D721Med (cell line): ENCODE data around the gene MBD5.

Experiments used
- DNase-seq: peaks from one replicate; pipeline ENCODE4 v3.0.0; 2011; ENCODE audit warnings: low spot score; ENCODE audit not compliant: insufficient read length
- FAIRE-seq: peaks from 2 replicates; lab custom pipeline; 2011; peaks lifted over from hg19 to GRCh38; lab: Jason Lieb, UNC
- TF ChIP-seq, protein P1 (sequence below): IDR thresholded peaks from 2 replicates; pipeline ENCODE4 v1.5.1; 2012; ENCODE audit warnings: mild to moderate bottlenecking, control low read depth; ENCODE audit not compliant: insufficient read depth; ENCODE audit errors: missing control alignments

The MBD5 gene

DNA sequence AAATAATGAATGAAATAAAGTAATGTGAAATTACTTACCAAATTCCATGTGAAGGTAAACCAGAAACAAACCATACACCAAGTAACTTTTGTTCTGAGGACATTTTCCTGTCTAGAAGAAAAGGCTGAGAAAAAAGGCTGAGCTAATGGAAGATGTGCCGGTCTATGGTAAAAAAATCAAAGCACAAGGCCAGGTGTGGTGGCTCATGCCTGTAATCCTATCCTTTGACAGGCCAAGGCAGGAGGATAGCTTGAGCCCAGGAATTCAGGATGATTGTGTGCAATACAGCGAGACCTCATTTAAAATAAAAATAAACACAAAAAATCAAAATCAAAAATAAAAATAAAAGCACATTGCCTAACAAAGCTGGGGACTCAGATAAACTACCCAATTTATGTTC lies 7.0 kb upstream of the MBD5 start:
- no peak for DNase-seq
- TF ChIP-seq, protein P1, sequence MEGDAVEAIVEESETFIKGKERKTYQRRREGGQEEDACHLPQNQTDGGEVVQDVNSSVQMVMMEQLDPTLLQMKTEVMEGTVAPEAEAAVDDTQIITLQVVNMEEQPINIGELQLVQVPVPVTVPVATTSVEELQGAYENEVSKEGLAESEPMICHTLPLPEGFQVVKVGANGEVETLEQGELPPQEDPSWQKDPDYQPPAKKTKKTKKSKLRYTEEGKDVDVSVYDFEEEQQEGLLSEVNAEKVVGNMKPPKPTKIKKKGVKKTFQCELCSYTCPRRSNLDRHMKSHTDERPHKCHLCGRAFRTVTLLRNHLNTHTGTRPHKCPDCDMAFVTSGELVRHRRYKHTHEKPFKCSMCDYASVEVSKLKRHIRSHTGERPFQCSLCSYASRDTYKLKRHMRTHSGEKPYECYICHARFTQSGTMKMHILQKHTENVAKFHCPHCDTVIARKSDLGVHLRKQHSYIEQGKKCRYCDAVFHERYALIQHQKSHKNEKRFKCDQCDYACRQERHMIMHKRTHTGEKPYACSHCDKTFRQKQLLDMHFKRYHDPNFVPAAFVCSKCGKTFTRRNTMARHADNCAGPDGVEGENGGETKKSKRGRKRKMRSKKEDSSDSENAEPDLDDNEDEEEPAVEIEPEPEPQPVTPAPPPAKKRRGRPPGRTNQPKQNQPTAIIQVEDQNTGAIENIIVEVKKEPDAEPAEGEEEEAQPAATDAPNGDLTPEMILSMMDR: no peak
- FAIRE-seq: peak; percentile 63

DNA sequence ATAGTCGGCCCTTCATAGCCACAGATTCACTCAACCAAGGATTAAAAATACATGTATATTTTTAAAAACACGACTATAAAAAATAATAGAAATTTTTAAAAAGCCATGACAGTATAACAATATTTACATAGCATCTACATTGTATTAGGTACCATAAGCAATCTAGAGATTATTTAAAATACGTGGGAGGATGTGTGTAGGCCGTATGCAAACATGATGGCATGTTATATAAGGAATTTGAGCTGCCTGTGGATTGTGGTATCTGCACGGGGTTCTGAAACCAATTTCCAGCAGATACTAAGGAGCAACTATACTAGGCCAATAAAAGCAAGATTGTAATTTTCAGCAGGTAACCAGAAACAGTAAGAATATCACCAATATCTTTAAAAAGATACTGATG lies 6.3 kb upstream of the MBD5 start:
- peak; percentile 64 for FAIRE-seq
- DNase-seq: no peak
- TF ChIP-seq, protein P1: no peak

DNA sequence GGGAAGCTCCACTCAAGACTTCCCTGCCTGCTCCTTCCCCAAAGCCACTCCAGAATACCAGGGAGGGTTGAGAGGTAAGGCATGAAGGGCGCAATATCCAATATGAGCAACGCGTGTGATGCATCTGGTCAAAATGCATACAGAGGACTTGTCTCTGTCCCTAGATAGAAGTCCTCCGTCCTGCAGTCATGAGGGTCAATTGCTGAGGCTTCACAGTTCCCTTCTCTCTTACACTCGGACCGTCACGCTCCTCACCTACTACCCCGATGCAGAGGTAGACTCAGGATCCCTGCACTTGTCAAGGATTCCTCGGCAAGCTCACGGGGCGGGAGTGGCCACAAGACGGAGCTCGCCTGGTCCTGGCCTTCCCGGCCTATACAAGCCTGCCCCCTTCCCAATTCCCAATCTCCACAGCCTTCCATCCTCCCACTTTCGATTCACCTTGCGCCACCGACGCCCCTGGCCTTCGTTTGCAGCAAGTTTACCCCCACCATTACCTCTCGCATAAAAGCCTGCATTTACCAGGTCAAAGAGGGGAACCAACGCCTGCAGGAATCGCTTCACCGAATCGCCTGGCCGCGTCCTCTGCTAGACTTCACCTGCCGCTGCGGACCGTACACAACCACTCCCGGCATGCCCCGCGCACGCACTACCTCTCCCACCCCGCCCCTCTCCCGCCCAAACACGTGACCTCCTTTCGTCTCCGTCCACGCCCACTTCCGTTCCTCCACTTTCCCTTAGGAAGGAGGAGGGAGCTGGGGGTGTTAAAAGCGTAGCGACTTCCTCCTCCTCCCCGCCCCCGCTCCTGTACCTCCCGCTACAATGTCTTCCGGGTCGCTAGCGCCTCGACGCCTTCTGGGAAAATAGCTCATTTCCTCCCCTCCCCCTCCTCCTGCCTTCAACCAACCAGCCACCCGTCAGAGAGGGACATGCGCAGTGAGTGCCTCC lies 506 bp upstream of the MBD5 start, which contains the start of gene ORC4:
Gene ORC4 (minus strand): TSS at position 627 of the 948 bp plus-strand sequence. CDS start 44,779 bp downstream, outside the sequence.
- TF ChIP-seq, protein P1: peak; percentile 40
- peak; percentile 28 for DNase-seq
- FAIRE-seq: no peak

- FAIRE-seq: no peak
- no peak for DNase-seq
- TF ChIP-seq, protein P1: no peak
Measured at GRCh38 chr2:148021886-148022285, 995 bp downstream of the MBD5 start.

GRCh38 chr2:148022351-148022750 lies 1.5 kb downstream of the MBD5 start:
- DNase-seq (no peak), FAIRE-seq (no peak)

GRCh38 chr2:148022882-148023281 lies 2.0 kb downstream of the MBD5 start:
- no peak for DNase-seq
- TF ChIP-seq, protein P1: no peak
- no peak for FAIRE-seq

More at GRCh38 chr2:148022351-148022750, 1.5 kb downstream of the MBD5 start:
- TF ChIP-seq, protein P1: no peak

GRCh38 chr2:148023861-148024260 lies 3.0 kb downstream of the MBD5 start:
- no peak for DNase-seq
- FAIRE-seq: no peak
- TF ChIP-seq, protein P1: no peak
